ENCODE data around the gene CHST1. TPM values are rescaled to one million over a fixed set of nuclear protein-coding genes. Genes with fewer than 3 reads are reported as not detected.

Gene CHST1
- polyA plus RNA-seq, 1 donor, result 3.0 TPM

DNA sequence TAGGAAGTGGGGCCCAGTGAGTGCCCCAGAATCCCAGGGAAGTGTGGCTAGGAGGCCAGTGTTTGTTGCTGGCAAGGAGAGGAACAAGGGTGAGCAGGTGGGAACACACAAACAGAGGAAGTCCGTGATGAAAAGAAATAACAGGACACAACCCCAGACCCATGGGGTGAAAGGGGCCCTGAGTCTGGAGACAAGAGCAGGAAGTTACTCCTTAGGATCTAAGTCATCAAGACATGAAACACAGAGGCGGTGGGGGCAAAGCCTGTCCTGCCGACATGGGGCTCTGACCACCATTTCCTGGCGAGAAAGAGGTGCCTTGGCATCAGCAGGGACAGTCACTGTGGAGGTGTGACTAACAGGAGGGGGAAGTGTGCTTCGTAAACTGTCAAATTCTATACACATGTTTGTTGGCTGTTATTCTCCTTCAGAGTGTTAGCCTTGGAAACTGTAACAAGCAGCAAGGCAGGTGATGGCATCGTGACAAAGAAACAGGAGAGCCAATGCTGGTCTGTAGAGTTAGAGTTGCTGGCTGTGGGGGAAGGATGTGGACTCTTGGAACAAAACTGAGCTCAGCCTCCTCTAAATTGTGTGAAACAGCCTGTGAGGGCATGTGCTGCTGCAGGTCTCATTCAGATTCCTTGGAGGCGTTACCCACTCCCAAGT, 21.7 kb downstream of the CHST1 start:
- no peak for DNase-seq
- H3K4me1 ChIP-seq (ENCODE audit: control insufficient read depth, insufficient read depth, low read length), result no peaks in the 10 kb centered on the region
- H3K27me3 ChIP-seq (ENCODE audit: control insufficient read depth, insufficient read depth, low read length), result peaks cover 2% of the 10 kb centered on the region
- H3K27ac ChIP-seq (ENCODE audit: low read length), result no peak overlapping the region
- no peak overlapping the region for H3K4me3 ChIP-seq (ENCODE audit: low read length)
- no CpG with 5 or more reads among the region's 7 CpGs for WGBS (ENCODE audit: insufficient coverage, low lambda C conversion rate)
- H3K9me3 ChIP-seq (ENCODE audit: control insufficient read depth, low read depth, low read length), result no peaks in the 10 kb centered on the region
- no peaks in the 10 kb centered on the region for H3K36me3 ChIP-seq (ENCODE audit: control insufficient read depth, insufficient read depth, low read length)

DNA sequence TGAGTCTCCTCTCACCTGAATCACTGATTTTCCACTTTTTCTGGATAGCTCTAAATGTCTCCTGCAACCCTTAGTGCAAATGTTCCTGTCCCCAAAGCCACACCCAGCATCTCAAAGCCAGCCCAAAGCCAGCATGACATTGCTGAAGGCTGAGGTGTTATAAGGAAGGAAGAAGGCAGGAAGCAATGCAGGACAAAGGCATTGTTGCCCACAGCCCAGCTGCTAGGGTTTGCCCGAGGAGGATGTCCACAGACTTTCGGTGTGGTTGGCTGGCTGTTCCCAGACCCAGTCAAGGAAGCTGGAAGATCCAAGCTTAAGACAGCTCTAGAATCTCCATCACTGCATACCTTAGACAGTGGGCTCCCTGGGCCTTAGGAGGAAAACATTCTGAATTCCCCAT, 23.5 kb downstream of the CHST1 start:
- Histone ChIP-seq H3K4me3 (ENCODE audit: low read length) (no peak overlapping the region), H3K9me3 (ENCODE audit: control insufficient read depth, low read depth, low read length) (no peaks in the 10 kb centered on the region), H3K27me3 (ENCODE audit: control insufficient read depth, insufficient read depth, low read length) (peaks cover 4% of the 10 kb centered on the region), H3K4me1 (ENCODE audit: control insufficient read depth, insufficient read depth, low read length) (no peaks in the 10 kb centered on the region), H3K36me3 (ENCODE audit: control insufficient read depth, insufficient read depth, low read length) (no peaks in the 10 kb centered on the region), H3K27ac (ENCODE audit: low read length) (no peak overlapping the region)
- WGBS (ENCODE audit: insufficient coverage, low lambda C conversion rate), result no CpG with 5 or more reads among the region's 2 CpGs
- DNase-seq, result no peak

DNA sequence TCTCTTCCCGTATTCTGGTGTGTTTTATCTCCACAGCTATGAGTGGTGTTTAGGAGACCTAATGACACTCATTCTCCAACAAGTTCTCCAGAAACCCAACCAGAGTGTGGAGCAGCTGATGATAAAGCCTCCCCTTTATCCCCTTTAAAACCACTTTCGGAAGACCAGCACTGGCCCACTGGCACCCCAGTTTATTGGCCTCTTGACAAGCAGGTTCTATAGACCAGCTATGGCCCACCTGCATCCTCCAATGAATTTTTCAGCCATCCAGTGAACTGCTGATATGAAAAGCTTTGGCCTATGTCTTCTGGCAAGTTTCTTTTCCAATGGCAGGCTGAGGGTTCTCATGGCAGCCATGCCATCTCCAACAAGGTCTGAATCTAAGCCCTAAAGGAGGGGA, 27.4 kb downstream of the CHST1 start:
- Histone ChIP-seq H3K27ac (ENCODE audit: low read length) (no peak overlapping the region), H3K9me3 (ENCODE audit: control insufficient read depth, low read depth, low read length) (no peaks in the 10 kb centered on the region), H3K4me3 (ENCODE audit: low read length) (no peak overlapping the region), H3K27me3 (ENCODE audit: control insufficient read depth, insufficient read depth, low read length) (peaks cover 2% of the 10 kb centered on the region), H3K4me1 (ENCODE audit: control insufficient read depth, insufficient read depth, low read length) (no peaks in the 10 kb centered on the region), H3K36me3 (ENCODE audit: control insufficient read depth, insufficient read depth, low read length) (no peaks in the 10 kb centered on the region)
- DNase-seq, result no peak
- no CpG with 5 or more reads among the region's 2 CpGs for WGBS (ENCODE audit: insufficient coverage, low lambda C conversion rate)

DNA sequence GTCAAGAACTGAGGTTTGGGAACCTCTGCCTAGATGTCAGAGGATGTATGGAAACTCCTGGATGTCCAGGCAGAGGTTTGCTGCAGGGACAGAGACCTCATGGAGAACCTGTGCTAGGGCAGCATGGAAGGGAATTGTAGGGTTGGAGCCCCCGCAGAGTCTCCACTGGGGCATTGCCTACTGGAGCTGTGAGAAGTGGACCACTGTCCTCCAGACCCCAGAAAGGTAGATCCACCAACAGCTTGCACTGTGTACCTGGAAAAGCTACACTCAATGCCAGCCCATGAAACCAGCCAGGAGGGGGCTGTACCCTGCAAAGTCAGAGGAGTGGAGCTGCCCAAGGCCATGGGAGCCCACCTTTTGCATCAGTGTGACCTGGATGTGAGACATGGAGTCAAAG, 29.5 kb downstream of the CHST1 start:
- no CpG with 5 or more reads among the region's 1 CpG for whole genome bisulfite sequencing (ENCODE audit: insufficient coverage, low lambda C conversion rate)
- no peaks in the 10 kb centered on the region for H3K36me3 ChIP-seq (ENCODE audit: control insufficient read depth, insufficient read depth, low read length)

DNA sequence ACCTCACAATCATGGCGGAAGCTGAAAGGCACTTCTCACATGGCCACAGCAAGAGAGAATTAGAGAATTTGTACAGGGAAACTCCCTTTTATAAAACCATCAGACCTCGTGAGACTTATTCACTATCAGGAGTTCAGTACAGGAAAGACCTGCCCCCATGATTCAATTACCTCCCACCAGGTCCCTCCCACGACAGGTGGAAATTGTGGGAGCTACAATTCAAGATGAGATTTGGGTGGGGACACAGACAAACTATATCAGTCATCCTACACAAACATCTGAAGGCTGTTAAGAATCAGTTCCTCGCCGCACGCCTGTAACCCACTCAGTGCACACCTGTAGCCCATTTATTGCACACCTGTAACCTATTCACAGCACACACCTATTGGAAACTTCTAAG, 39.8 kb downstream of the CHST1 start:
- Histone ChIP-seq H3K27ac (ENCODE audit: low read length) (no peak overlapping the region), H3K9me3 (ENCODE audit: control insufficient read depth, low read depth, low read length) (peaks cover 3% of the 10 kb centered on the region), H3K27me3 (ENCODE audit: control insufficient read depth, insufficient read depth, low read length) (no peaks in the 10 kb centered on the region), H3K4me1 (ENCODE audit: control insufficient read depth, insufficient read depth, low read length) (no peaks in the 10 kb centered on the region), H3K4me3 (ENCODE audit: low read length) (no peak overlapping the region), H3K36me3 (ENCODE audit: control insufficient read depth, insufficient read depth, low read length) (no peaks in the 10 kb centered on the region)
- WGBS (ENCODE audit: insufficient coverage, low lambda C conversion rate), result no CpG with 5 or more reads among the region's 6 CpGs
- DNase-seq, result no peak

More for the DNA sequence above, 29.5 kb downstream of the CHST1 start:
- Histone ChIP-seq H3K27ac (ENCODE audit: low read length) (no peak overlapping the region), H3K9me3 (ENCODE audit: control insufficient read depth, low read depth, low read length) (no peaks in the 10 kb centered on the region), H3K27me3 (ENCODE audit: control insufficient read depth, insufficient read depth, low read length) (peaks cover 2% of the 10 kb centered on the region), H3K4me1 (ENCODE audit: control insufficient read depth, insufficient read depth, low read length) (no peaks in the 10 kb centered on the region), H3K4me3 (ENCODE audit: low read length) (no peak overlapping the region)
- DNase-seq, result no peak

DNA sequence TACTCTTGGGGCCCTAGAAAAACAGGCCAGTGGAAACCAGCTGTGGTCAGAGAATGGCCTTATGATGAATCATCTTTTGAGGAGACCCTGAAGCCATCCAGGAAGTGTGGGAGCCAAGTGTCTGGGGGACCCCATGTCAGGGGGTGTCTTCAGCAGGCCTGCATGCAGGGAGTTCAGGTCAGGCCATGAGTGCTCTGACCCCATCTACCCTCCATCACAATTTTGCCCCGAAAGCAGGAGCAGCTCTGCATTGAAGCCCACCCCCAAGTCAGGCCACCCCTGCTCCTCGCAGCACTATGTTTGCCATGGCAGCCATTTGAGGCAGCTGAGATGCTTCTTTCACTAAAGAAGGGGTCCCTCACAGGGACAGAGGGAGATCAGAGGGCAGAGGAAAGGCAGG, 41.3 kb downstream of the CHST1 start:
- no peaks in the 10 kb centered on the region for H3K27me3 ChIP-seq (ENCODE audit: control insufficient read depth, insufficient read depth, low read length)

DNA sequence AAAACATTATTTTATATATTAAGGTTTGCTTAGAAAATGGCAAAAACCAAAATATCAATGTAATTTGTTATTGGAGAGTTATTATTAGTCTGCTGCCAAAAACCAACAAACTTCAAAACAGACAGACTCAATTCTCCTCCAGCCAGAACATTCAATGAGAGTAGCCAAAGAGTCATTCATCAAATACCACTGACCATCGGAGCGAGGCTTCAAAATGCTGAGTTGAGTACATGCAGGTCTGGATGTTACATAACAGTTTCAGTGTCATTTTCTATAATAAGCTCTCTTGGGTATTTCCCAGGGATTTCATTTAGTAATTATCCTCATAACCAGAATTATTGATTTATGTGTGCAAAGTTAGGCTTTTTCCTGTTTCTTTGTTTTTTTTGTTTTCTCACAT, 42.6 kb downstream of the CHST1 start:
- peaks cover 10% of the 10 kb centered on the region for H3K9me3 ChIP-seq (ENCODE audit: control insufficient read depth, low read depth, low read length)
- no peak overlapping the region for H3K27ac ChIP-seq (ENCODE audit: low read length)
- no peak overlapping the region for H3K4me3 ChIP-seq (ENCODE audit: low read length)
- no peaks in the 10 kb centered on the region for H3K36me3 ChIP-seq (ENCODE audit: control insufficient read depth, insufficient read depth, low read length)
- H3K4me1 ChIP-seq (ENCODE audit: control insufficient read depth, insufficient read depth, low read length), result no peaks in the 10 kb centered on the region
- WGBS (ENCODE audit: insufficient coverage, low lambda C conversion rate), result no CpG with 5 or more reads among the region's 2 CpGs
- H3K27me3 ChIP-seq (ENCODE audit: control insufficient read depth, insufficient read depth, low read length), result no peaks in the 10 kb centered on the region
- DNase-seq, result no peak

More for the DNA sequence above, 41.3 kb downstream of the CHST1 start:
- Histone ChIP-seq H3K36me3 (ENCODE audit: control insufficient read depth, insufficient read depth, low read length) (no peaks in the 10 kb centered on the region), H3K4me3 (ENCODE audit: low read length) (no peak overlapping the region), H3K4me1 (ENCODE audit: control insufficient read depth, insufficient read depth, low read length) (no peaks in the 10 kb centered on the region), H3K27ac (ENCODE audit: low read length) (no peak overlapping the region), H3K9me3 (ENCODE audit: control insufficient read depth, low read depth, low read length) (peaks cover 10% of the 10 kb centered on the region)
- WGBS (ENCODE audit: insufficient coverage, low lambda C conversion rate), result no CpG with 5 or more reads among the region's 2 CpGs
- DNase-seq, result no peak

DNA sequence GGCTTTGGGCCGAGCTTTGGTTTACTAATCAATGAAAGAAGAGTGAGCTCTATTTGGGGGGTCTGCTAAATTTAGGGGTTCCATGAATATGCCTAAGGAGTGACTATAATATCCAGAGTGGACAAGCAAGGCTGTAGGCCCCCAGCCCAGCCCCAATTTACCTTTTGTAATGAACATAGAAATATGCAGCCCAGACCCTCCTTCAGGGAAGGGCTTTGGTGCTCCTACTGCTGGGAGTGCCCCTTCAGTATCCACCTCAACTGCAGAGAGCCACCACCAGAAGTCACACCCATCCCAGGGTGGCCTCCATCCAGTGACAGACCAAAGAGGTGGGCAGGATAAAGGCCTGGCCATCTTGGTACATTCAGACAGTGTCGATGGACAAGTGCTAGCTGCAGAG, 43.1 kb downstream of the CHST1 start:
- H3K27me3 ChIP-seq (ENCODE audit: control insufficient read depth, insufficient read depth, low read length), result no peaks in the 10 kb centered on the region
- DNase-seq, result no peak
- no peaks in the 10 kb centered on the region for H3K4me1 ChIP-seq (ENCODE audit: control insufficient read depth, insufficient read depth, low read length)
- no peak overlapping the region for H3K27ac ChIP-seq (ENCODE audit: low read length)
- peaks cover 10% of the 10 kb centered on the region for H3K9me3 ChIP-seq (ENCODE audit: control insufficient read depth, low read depth, low read length)
- H3K4me3 ChIP-seq (ENCODE audit: low read length), result no peak overlapping the region
- no CpG with 5 or more reads among the region's 2 CpGs for WGBS (ENCODE audit: insufficient coverage, low lambda C conversion rate)
- H3K36me3 ChIP-seq (ENCODE audit: control insufficient read depth, insufficient read depth, low read length), result no peaks in the 10 kb centered on the region

DNA sequence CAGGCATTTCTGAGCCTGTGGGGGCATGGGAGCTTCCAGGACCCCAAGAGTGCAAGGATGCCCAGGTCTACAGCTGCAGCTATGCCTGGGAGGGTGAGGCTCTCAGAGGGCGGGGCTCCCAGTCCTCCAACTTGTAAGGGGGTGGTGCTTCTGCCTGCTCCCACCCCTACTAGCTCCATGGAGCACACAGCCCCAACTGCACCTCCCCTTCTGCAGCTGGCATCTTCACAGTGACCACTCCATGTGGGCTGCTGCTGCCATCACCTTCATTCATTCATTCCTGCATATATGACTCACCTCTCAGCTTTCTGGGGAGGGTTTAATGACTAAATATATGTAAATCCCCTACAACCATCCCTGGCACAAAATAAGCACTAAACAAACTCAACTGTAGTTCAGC, 43.8 kb downstream of the CHST1 start:
- Histone ChIP-seq H3K9me3 (ENCODE audit: control insufficient read depth, low read depth, low read length) (peaks cover 10% of the 10 kb centered on the region), H3K27ac (ENCODE audit: low read length) (no peak overlapping the region), H3K4me3 (ENCODE audit: low read length) (no peak overlapping the region), H3K36me3 (ENCODE audit: control insufficient read depth, insufficient read depth, low read length) (no peaks in the 10 kb centered on the region), H3K4me1 (ENCODE audit: control insufficient read depth, insufficient read depth, low read length) (no peaks in the 10 kb centered on the region), H3K27me3 (ENCODE audit: control insufficient read depth, insufficient read depth, low read length) (no peaks in the 10 kb centered on the region)
- DNase-seq, result no peak
- WGBS (ENCODE audit: insufficient coverage, low lambda C conversion rate), result no CpG with 5 or more reads among the region's 1 CpG

DNA sequence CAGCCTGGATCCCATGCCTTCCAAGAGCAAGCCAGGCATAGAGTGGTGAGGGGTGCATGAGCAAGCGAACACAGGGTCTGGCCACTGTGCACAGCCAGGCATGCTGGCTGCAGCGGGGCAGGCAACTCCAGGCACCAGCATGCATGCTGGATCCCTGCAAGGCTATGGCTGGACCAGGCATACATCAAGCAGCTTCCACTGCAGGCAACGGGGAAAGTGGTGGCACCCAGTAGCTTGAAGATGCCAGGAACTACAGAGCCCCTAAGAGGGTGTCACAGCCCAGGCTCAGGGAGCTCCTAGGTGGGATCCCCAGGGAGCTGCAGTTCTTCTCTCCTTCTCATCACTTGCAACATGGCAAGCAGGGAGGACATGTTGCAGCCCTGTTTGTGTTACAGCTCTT, 45.2 kb downstream of the CHST1 start:
- Histone ChIP-seq H3K27ac (ENCODE audit: low read length) (no peak overlapping the region), H3K4me3 (ENCODE audit: low read length) (no peak overlapping the region), H3K36me3 (ENCODE audit: control insufficient read depth, insufficient read depth, low read length) (no peaks in the 10 kb centered on the region), H3K27me3 (ENCODE audit: control insufficient read depth, insufficient read depth, low read length) (no peaks in the 10 kb centered on the region), H3K9me3 (ENCODE audit: control insufficient read depth, low read depth, low read length) (peaks cover 10% of the 10 kb centered on the region), H3K4me1 (ENCODE audit: control insufficient read depth, insufficient read depth, low read length) (no peaks in the 10 kb centered on the region)
- no peak for DNase-seq
- WGBS (ENCODE audit: insufficient coverage, low lambda C conversion rate), result no CpG with 5 or more reads among the region's 3 CpGs

DNA sequence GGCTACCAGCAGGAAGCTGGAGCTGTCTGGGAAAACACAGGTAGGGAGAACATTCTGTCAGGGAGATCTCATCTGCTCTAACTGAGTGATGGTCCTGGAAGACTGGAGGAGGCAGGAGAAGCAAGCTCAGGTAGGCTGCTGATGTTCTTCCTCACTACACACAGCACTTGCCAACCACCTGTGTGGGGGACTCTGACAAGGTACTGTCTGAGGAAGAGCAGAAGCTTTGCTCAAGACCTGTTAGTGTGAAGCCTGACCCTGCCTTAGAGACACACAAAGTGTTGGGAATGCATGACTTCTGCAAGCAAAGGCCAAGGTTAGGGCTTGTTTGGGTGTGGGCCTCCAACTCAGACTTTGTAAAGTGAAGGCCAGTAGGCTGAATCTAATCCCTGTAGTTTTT, 46.5 kb downstream of the CHST1 start:
- DNase-seq, result no peak
- H3K9me3 ChIP-seq (ENCODE audit: control insufficient read depth, low read depth, low read length), result peaks cover 10% of the 10 kb centered on the region
- no peaks in the 10 kb centered on the region for H3K4me1 ChIP-seq (ENCODE audit: control insufficient read depth, insufficient read depth, low read length)
- H3K27me3 ChIP-seq (ENCODE audit: control insufficient read depth, insufficient read depth, low read length), result no peaks in the 10 kb centered on the region
- no peaks in the 10 kb centered on the region for H3K36me3 ChIP-seq (ENCODE audit: control insufficient read depth, insufficient read depth, low read length)
- H3K27ac ChIP-seq (ENCODE audit: low read length), result no peak overlapping the region
- no peak overlapping the region for H3K4me3 ChIP-seq (ENCODE audit: low read length)
